Trophoblast cell (in vitro differentiated cells and primary cell): ENCODE data around the gene TCF12.

Experiments used
- DNase-seq, 2 donors: peaks; one replicate each; pipeline ENCODE4 v3.0.0-alpha.2; 2016
- H2AFZ ChIP-seq: 2 replicates; pipeline ENCODE4 v1.6.1; 2013; ENCODE audit warnings: low read length, moderate library complexity, mild to moderate bottlenecking; ENCODE audit not compliant: insufficient read depth, poor library complexity
- H2AK5ac ChIP-seq: 2 replicates; pipeline ENCODE4 v1.6.1; 2013; ENCODE audit warnings: mild to moderate bottlenecking, low read length
- H2BK120ac ChIP-seq: 2 replicates; pipeline ENCODE4 v1.6.1; 2013; ENCODE audit warnings: low read length, mild to moderate bottlenecking, moderate library complexity; ENCODE audit not compliant: insufficient read depth, poor library complexity
- H2BK12ac ChIP-seq: 2 replicates; pipeline ENCODE4 v1.6.1; 2013; ENCODE audit warnings: mild to moderate bottlenecking, low read length, moderate library complexity
- H2BK5ac ChIP-seq: 2 replicates; pipeline ENCODE4 v1.6.1; 2013; ENCODE audit warnings: low read length, low read depth, moderate library complexity, mild to moderate bottlenecking; ENCODE audit not compliant: poor library complexity
- H3K14ac ChIP-seq: 2 replicates; pipeline ENCODE4 v1.6.1; 2013; ENCODE audit warnings: mild to moderate bottlenecking, low read length
- H3K18ac ChIP-seq: 2 replicates; pipeline ENCODE4 v1.6.1; 2013; ENCODE audit warnings: mild to moderate bottlenecking, low read length
- H3K23ac ChIP-seq: 2 replicates; pipeline ENCODE4 v1.6.1; 2013; ENCODE audit warnings: low read length
- H3K27ac ChIP-seq: 2 replicates; pipeline ENCODE4 v1.5.1; 2013; ENCODE audit warnings: low read depth, mild to moderate bottlenecking, inconsistent platforms, low read length, moderate library complexity
- H3K27me3 ChIP-seq: 2 replicates; pipeline ENCODE4 v1.6.1; 2013; ENCODE audit warnings: inconsistent platforms, mild to moderate bottlenecking, low read length, moderate library complexity; ENCODE audit not compliant: insufficient read depth
- H3K36me3 ChIP-seq, 2 experiments: 1 replicate in 1 of 2; 2 replicates in 1 of 2; pipeline ENCODE4 v1.6.1; 2013; ENCODE audit warnings: low read length in 2 of 2, mild to moderate bottlenecking in 2 of 2, moderate library complexity in 1 of 2; ENCODE audit not compliant: insufficient read depth in 2 of 2, control insufficient read depth in 1 of 2
- H3K4ac ChIP-seq: 2 replicates; pipeline ENCODE4 v1.6.1; 2013; ENCODE audit warnings: low read depth, mild to moderate bottlenecking, low read length, moderate library complexity
- H3K4me1 ChIP-seq, 2 experiments: 1 replicate in 1 of 2; 2 replicates in 1 of 2; pipeline ENCODE4 v1.6.1; 2013; ENCODE audit warnings: low read length in 2 of 2, mild to moderate bottlenecking in 2 of 2, moderate library complexity in 1 of 2; ENCODE audit not compliant: insufficient read depth in 2 of 2, control insufficient read depth in 1 of 2
- H3K4me2 ChIP-seq: 2 replicates; pipeline ENCODE4 v1.6.1; 2013; ENCODE audit warnings: inconsistent platforms, mild to moderate bottlenecking, low read length, moderate library complexity
- H3K4me3 ChIP-seq: 2 replicates; pipeline ENCODE4 v1.5.1; 2013; ENCODE audit warnings: mild to moderate bottlenecking, low read depth, low read length, inconsistent platforms
- H3K79me1 ChIP-seq: one replicate; pipeline ENCODE4 v1.6.1; 2013; ENCODE audit warnings: low read length
- H3K79me2 ChIP-seq: 2 replicates; pipeline ENCODE4 v1.6.1; 2013; ENCODE audit warnings: low read length, mild to moderate bottlenecking; ENCODE audit not compliant: control insufficient read depth, insufficient read depth, poor library complexity
- H3K9ac ChIP-seq: 2 replicates; pipeline ENCODE4 v1.6.1; 2013; ENCODE audit warnings: mild to moderate bottlenecking, low read length
- H3K9me3 ChIP-seq: 2 replicates; pipeline ENCODE4 v1.6.1; 2013; ENCODE audit warnings: low read depth, mild to moderate bottlenecking, control low read depth, inconsistent platforms, low read length; ENCODE audit not compliant: insufficient read depth
- H4K12ac ChIP-seq: 2 replicates; pipeline ENCODE4 v1.6.1; 2013; ENCODE audit warnings: low read depth, mild to moderate bottlenecking, low read length, moderate library complexity
- H4K8ac ChIP-seq: 2 replicates; pipeline ENCODE4 v1.6.1; 2013; ENCODE audit warnings: low read depth, mild to moderate bottlenecking, low read length, moderate library complexity
- H4K91ac ChIP-seq: one replicate; pipeline ENCODE4 v1.6.1; 2013; ENCODE audit warnings: low read depth, mild to moderate bottlenecking, low read length, moderate library complexity
- WGBS: extraction: QIAGEN DNeasy Blood & Tissue Kit; methylation state at CpG from one replicate; pipeline ENCODE4 v1.1.7; 2013; ENCODE audit warnings: missing lambda C conversion rate; ENCODE audit not compliant: insufficient read length, insufficient coverage; ENCODE audit errors: extremely low coverage; 5-methylcytosine and 5-hydroxymethylcytosine counted together

TCF12 gene

GRCh38 chr15:57203906-57204305, 285.5 kb downstream of the TCF12 start:
- no peak overlapping the region for H3K4me2 ChIP-seq
- no peak overlapping the region for H4K91ac ChIP-seq
- H3K4ac ChIP-seq = no peak overlapping the region
- H4K8ac ChIP-seq = peak overlapping the region; percentile 19
- H2BK12ac ChIP-seq = no peak overlapping the region
- H3K14ac ChIP-seq = no peak overlapping the region
- H3K4me3 ChIP-seq = no peak overlapping the region
- H3K4me1 ChIP-seq = peaks cover under 1% of the 10 kb centered on the region in 2 experiments
- H3K18ac ChIP-seq = no peak overlapping the region
- DNase-seq = no peak
- no peaks in the 10 kb centered on the region for H3K27me3 ChIP-seq
- H3K9me3 ChIP-seq = no peaks in the 10 kb centered on the region
- no peaks in the 10 kb centered on the region for H3K79me2 ChIP-seq
- H3K9ac ChIP-seq = no peak overlapping the region
- WGBS = no CpG with 5 or more reads among the region's 2 CpGs
- no peak overlapping the region for H3K23ac ChIP-seq
- no peak overlapping the region for H2AFZ ChIP-seq
- H4K12ac ChIP-seq = no peak overlapping the region
- no peaks in the 10 kb centered on the region for H3K79me1 ChIP-seq
- no peak overlapping the region for H2BK5ac ChIP-seq
- no peak overlapping the region for H2BK120ac ChIP-seq
- H3K36me3 ChIP-seq = peaks cover 0 to 6% of the 10 kb centered on the region in 2 experiments
- no peak overlapping the region for H3K27ac ChIP-seq
- H2AK5ac ChIP-seq = no peak overlapping the region

GRCh38 chr15:57205027-57205855, 286.8 kb downstream of the TCF12 start:
- Histone ChIP-seq H3K14ac (no peak overlapping the region), H3K79me2 (no peaks in the 10 kb centered on the region), H4K91ac (no peak overlapping the region), H4K12ac (no peak overlapping the region), H3K27me3 (no peaks in the 10 kb centered on the region), H3K9ac (no peak overlapping the region), H3K23ac (no peak overlapping the region), H2BK12ac (no peak overlapping the region), H2BK120ac (no peak overlapping the region), H2AFZ (no peak overlapping the region), H3K36me3 (peaks cover 0 to 3% of the 10 kb centered on the region in 2 experiments), H3K18ac (no peak overlapping the region), H3K4me3 (no peak overlapping the region), H3K27ac (no peak overlapping the region), H4K8ac (no peak overlapping the region), H3K4me1 (no peaks in the 10 kb centered on the region), H3K4me2 (no peak overlapping the region), H3K79me1 (no peaks in the 10 kb centered on the region), H2AK5ac (no peak overlapping the region), H2BK5ac (no peak overlapping the region), H3K4ac (no peak overlapping the region), H3K9me3 (no peaks in the 10 kb centered on the region)
- no CpG with 5 or more reads among the region's 11 CpGs for WGBS
- no peak for DNase-seq

- Histone ChIP-seq H2BK120ac (no peak overlapping the region), H3K18ac (no peak overlapping the region), H2BK5ac (no peak overlapping the region), H3K23ac (no peak overlapping the region), H3K4me1 (no peaks in the 10 kb centered on the region), H2AFZ (no peak overlapping the region), H3K9ac (no peak overlapping the region), H3K4me2 (no peak overlapping the region), H4K91ac (no peak overlapping the region), H3K79me2 (no peaks in the 10 kb centered on the region), H3K27ac (no peak overlapping the region), H3K14ac (no peak overlapping the region), H3K36me3 (peaks cover 0 to 3% of the 10 kb centered on the region in 2 experiments), H4K8ac (no peak overlapping the region), H3K9me3 (no peaks in the 10 kb centered on the region), H3K79me1 (no peaks in the 10 kb centered on the region), H3K4ac (no peak overlapping the region), H3K27me3 (no peaks in the 10 kb centered on the region), H3K4me3 (no peak overlapping the region), H2BK12ac (no peak overlapping the region), H2AK5ac (no peak overlapping the region), H4K12ac (no peak overlapping the region)
- WGBS = no CpG with 5 or more reads among the region's 3 CpGs
- no peak for DNase-seq
Observed at GRCh38 chr15:57205996-57206395, 287.6 kb downstream of the TCF12 start.

DNA sequence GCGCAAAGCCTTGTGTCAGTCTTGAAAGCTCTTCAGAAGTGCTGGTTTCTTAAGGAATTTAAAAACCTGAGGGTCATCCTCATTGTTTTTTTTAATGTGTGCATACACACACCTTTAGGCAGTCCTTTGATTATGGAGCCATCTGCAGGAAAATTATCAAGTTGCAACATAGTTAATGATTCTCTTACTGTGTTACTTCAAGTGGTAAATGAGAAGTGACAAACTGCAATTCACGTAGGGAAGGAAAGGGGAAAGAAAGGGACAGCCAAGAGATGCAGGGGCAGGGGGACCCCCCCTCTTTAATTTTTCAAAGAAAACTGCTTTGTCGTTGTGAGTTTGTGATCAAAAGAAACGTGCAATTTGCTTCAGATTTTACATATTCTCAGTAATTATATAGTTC, 295.4 kb downstream of the TCF12 start:
- Histone ChIP-seq H4K12ac (no peak overlapping the region), H2BK120ac (no peak overlapping the region), H3K18ac (no peak overlapping the region), H4K91ac (no peak overlapping the region), H3K9ac (no peak overlapping the region), H2AK5ac (no peak overlapping the region), H2BK5ac (no peak overlapping the region), H3K4me1 (no peaks in the 10 kb centered on the region), H2AFZ (no peak overlapping the region), H3K4me2 (no peak overlapping the region), H3K79me1 (no peaks in the 10 kb centered on the region), H3K27me3 (no peaks in the 10 kb centered on the region), H3K36me3 (no peaks in the 10 kb centered on the region), H3K27ac (no peak overlapping the region), H3K4me3 (no peak overlapping the region), H3K4ac (no peak overlapping the region), H3K23ac (no peak overlapping the region), H3K9me3 (no peaks in the 10 kb centered on the region), H3K14ac (no peak overlapping the region), H3K79me2 (no peaks in the 10 kb centered on the region), H4K8ac (no peak overlapping the region), H2BK12ac (no peak overlapping the region)
- WGBS = no CpG with 5 or more reads among the region's 4 CpGs
- DNase-seq = peak in 1 of 2 donors; percentile 56
